B cell (primary cell): ENCODE data around the gene TRPM8. TPM values are rescaled to one million over a fixed set of nuclear protein-coding genes. Genes with fewer than 3 reads are reported as not detected.

Source experiments
- ATAC-seq: fragments of 200-7000 bp; cut with Tn5 transposase; one replicate; pipeline ENCODE4 v1.10.0; 2021; ENCODE audit warnings: low read depth, mild to moderate bottlenecking, moderate number of reproducible peaks, moderate library complexity
- CTCF ChIA-PET: fragments of 350-600 bp; sonication (Branson Sonifier 250); formaldehyde crosslinking; loops from one replicate; lab custom pipeline; 2021; ENCODE audit warnings: antibody characterized with exemption, inconsistent platforms; lab: Charles Lee
- POLR2A ChIA-PET: fragments of 350-600 bp; sonication (Branson Sonifier 250); formaldehyde crosslinking; loops from one replicate; lab custom pipeline; 2021; ENCODE audit warnings: antibody characterized with exemption; lab: Charles Lee
- DNase-seq: peaks from one replicate; pipeline ENCODE4 v3.0.0; 2013
- H2AFZ ChIP-seq: 2 replicates; pipeline ENCODE4 v1.6.1; 2012; ENCODE audit warnings: mild to moderate bottlenecking, low read depth, low read length; ENCODE audit not compliant: insufficient read depth, poor library complexity, severe bottlenecking
- H3K27ac ChIP-seq, 2 donors: 1 replicate in 1 of 2; 2 replicates in 1 of 2; pipeline ENCODE4 v1.5.1; 2012 to 2013; ENCODE audit warnings: low read length in 2 of 2, mild to moderate bottlenecking in 2 of 2, moderate library complexity in 1 of 2
- H3K27me3 ChIP-seq, 4 experiments: fragments of 200-600 bp in 1 of 4; sonication (generic) in 1 of 4; replicated peaks in 1 of 4; 1 replicate in 2 of 4; 2 replicates in 2 of 4; pipeline versions ENCODE4 v1.6.1 to v1.7.0; 2013 to 2016; ENCODE audit warnings: low read length in 3 of 4, mild to moderate bottlenecking in 2 of 4, mixed read lengths in 1 of 4, moderate library complexity in 1 of 4; ENCODE audit not compliant: insufficient read depth in 4 of 4, control insufficient read depth in 3 of 4; ENCODE audit errors: control extremely low read depth in 1 of 4
- H3K36me3 ChIP-seq, 2 experiments: replicated peaks in 1 of 2; 1 replicate in 1 of 2; 2 replicates in 1 of 2; pipeline versions ENCODE4 v1.6.1 to v1.7.1; 2013; ENCODE audit warnings: low read length in 1 of 2; ENCODE audit not compliant: insufficient read depth in 2 of 2, control insufficient read depth in 1 of 2; ENCODE audit errors: control extremely low read depth in 1 of 2, extremely low read depth in 1 of 2
- H3K4me1 ChIP-seq, 2 donors: fragments of 200-600 bp in 1 of 2; sonication (generic) in 1 of 2; 1 replicate in 1 of 2; 2 replicates in 1 of 2; pipeline versions ENCODE4 v1.5.1 to v1.6.1; 2013 to 2017; ENCODE audit warnings: low read length in 2 of 2; ENCODE audit not compliant: control insufficient read depth in 2 of 2, insufficient read depth in 2 of 2
- H3K4me2 ChIP-seq: replicated peaks from 2 replicates; pipeline ENCODE3; 2012; ENCODE audit warnings: mild to moderate bottlenecking, low read depth, low read length; ENCODE audit not compliant: poor library complexity, severe bottlenecking
- H3K4me3 ChIP-seq, 5 experiments: fragments of 200-600 bp in 1 of 5; sonication (generic) in 1 of 5; 1 replicate in 3 of 5; 2 replicates in 2 of 5; pipeline versions ENCODE4 v1.5.1 to v1.7.0; 2011 to 2016; ENCODE audit warnings: low read length in 4 of 5, mild to moderate bottlenecking in 4 of 5, low read depth in 2 of 5, control low read depth in 1 of 5, moderate library complexity in 1 of 5; ENCODE audit not compliant: insufficient read depth in 1 of 5; ENCODE audit errors: control extremely low read depth in 1 of 5, extremely low read depth in 1 of 5
- H3K79me2 ChIP-seq: fragments of 200-600 bp; sonication (generic); one replicate; pipeline ENCODE4 v1.6.0; 2016; ENCODE audit warnings: low read length; ENCODE audit not compliant: control insufficient read depth, insufficient read depth
- H3K9ac ChIP-seq: fragments of 200-600 bp; sonication (generic); 2 replicates; pipeline ENCODE4 v1.6.1; 2017; ENCODE audit warnings: mild to moderate bottlenecking, low read length, moderate library complexity
- H3K9me3 ChIP-seq, 3 donors: one replicate each; pipeline versions ENCODE4 v1.6.1 to v1.7.1; 2013; ENCODE audit warnings: low read length in 2 of 3; ENCODE audit not compliant: control insufficient read depth in 2 of 3, insufficient read depth in 1 of 3; ENCODE audit errors: control extremely low read depth in 1 of 3
- H4K20me1 ChIP-seq: 2 replicates; pipeline ENCODE4 v1.6.0; 2012; ENCODE audit warnings: mild to moderate bottlenecking, low read length; ENCODE audit not compliant: insufficient read depth, control insufficient read depth, poor library complexity, severe bottlenecking
- H3K27ac Mint-ChIP-seq: one replicate; pipeline ENCODE4 v1.8.0; 2021; ENCODE audit warnings: mixed read lengths
- H3K27me3 Mint-ChIP-seq: one replicate; pipeline ENCODE4 v1.8.0; 2021; ENCODE audit warnings: mixed read lengths
- H3K4me1 Mint-ChIP-seq: one replicate; pipeline ENCODE4 v1.8.0; 2021; ENCODE audit warnings: mixed read lengths
- H3K4me3 Mint-ChIP-seq: one replicate; pipeline ENCODE4 v1.8.0; 2021; ENCODE audit warnings: mixed read lengths
- H3K9me3 Mint-ChIP-seq: one replicate; pipeline ENCODE4 v1.8.0; 2022; ENCODE audit warnings: mixed read lengths; ENCODE audit not compliant: insufficient read depth
- EZH2 ChIP-seq: IDR thresholded peaks from 2 replicates; pipeline ENCODE4 v1.6.1; 2012; ENCODE audit warnings: borderline replicate concordance, low read depth, mild to moderate bottlenecking, moderate library complexity, low read length; ENCODE audit not compliant: insufficient read depth, poor library complexity, severe bottlenecking
- WGBS: methylation state at CpG from one replicate; pipeline ENCODE4 v1.1.5; 2013; ENCODE audit warnings: missing lambda C conversion rate; ENCODE audit not compliant: insufficient coverage; 5-methylcytosine and 5-hydroxymethylcytosine counted together
- intact Hi-C: fragments of 100-400 bp; cut with micrococcal nuclease; formaldehyde crosslinking; loops from one replicate; pipeline ENCODE4 v1.10.0; 2022
- polyA plus RNA-seq: library from polyadenylated mRNA; depleted of rRNA; stranded (reverse); fragments of >200 nt; gene quantifications from 2 replicates; pipeline ENCODE4 v1.2.3, GENCODE V29; 2012
- total RNA-seq, 2 donors: library from RNA; stranded (reverse); fragments of 120-200 nt in 1 of 2; gene quantifications; 1 replicate in 1 of 2; 2 replicates in 1 of 2; pipeline versions ENCODE4 v1.2.3 to v1.2.4, GENCODE V29; 2013 to 2022
- TF ChIP-seq, protein P1 (sequence below): fragments of 200-600 bp; IDR thresholded peaks from one replicate; pipeline ENCODE4 v1.8.0; 2022; ENCODE audit warnings: antibody characterized with exemption, mild to moderate bottlenecking

The TRPM8 gene
- total and polyA plus RNA-seq, 2 donors (not counting 1 experiment from before 2014, with no cell fraction given) = not detected

DNA sequence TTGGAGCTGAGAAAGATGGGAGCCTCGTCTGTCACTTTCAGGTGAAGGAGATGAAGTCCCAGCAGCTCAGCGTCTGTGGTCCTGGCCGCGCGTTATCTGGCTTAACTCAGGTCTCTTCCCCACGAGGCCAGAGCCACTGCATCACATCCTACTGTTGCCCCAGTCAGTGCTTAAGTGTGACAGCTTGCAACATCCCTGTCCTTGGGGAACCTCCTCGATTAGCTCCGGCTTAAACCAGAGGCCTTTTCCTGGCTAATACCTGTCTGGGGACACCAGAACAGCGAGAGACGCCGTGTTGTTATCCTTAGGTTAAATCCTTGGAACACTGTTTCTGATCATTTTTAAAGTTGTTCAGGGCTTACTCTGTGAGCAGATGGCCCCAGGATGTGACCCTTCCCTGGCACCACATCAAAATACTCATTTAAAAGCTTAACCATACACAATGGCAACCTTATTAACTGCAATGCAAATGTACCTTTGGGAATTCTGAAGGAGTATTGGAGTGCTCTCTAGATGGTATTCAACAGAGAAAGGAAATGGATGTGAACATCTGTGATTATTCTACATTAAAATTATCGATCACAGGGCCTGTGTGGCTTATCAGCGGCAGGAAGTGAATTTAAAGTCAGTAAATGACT, 72.2 kb downstream of the TRPM8 start:
- POLR2A ChIA-PET = no interaction called here
- peaks cover 7 to 11% of the 10 kb centered on the region in 2 donors for H3K4me1 ChIP-seq
- peaks cover 0 to 13% (median 5%) of the 10 kb centered on the region in 4 experiments for H3K27me3 ChIP-seq
- no peak overlapping the region for H3K27ac ChIP-seq
- 94% methylated on average over 11 of the region's 13 CpGs for WGBS
- CTCF ChIA-PET = no interaction called here
- H2AFZ ChIP-seq = no peak overlapping the region
- H3K4me2 ChIP-seq = no peak overlapping the region
- DNase-seq = no peak
- no peaks in the 10 kb centered on the region for H4K20me1 ChIP-seq
- ATAC-seq = no peak
- H3K79me2 ChIP-seq = no peaks in the 10 kb centered on the region
- TF ChIP-seq, protein P1, sequence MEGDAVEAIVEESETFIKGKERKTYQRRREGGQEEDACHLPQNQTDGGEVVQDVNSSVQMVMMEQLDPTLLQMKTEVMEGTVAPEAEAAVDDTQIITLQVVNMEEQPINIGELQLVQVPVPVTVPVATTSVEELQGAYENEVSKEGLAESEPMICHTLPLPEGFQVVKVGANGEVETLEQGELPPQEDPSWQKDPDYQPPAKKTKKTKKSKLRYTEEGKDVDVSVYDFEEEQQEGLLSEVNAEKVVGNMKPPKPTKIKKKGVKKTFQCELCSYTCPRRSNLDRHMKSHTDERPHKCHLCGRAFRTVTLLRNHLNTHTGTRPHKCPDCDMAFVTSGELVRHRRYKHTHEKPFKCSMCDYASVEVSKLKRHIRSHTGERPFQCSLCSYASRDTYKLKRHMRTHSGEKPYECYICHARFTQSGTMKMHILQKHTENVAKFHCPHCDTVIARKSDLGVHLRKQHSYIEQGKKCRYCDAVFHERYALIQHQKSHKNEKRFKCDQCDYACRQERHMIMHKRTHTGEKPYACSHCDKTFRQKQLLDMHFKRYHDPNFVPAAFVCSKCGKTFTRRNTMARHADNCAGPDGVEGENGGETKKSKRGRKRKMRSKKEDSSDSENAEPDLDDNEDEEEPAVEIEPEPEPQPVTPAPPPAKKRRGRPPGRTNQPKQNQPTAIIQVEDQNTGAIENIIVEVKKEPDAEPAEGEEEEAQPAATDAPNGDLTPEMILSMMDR = no peak
- TF ChIP-seq EZH2 = no peak
- peaks cover 0 to 11% (median 2%) of the 10 kb centered on the region in 3 donors for H3K9me3 ChIP-seq
- Mint-ChIP-seq H3K4me3 (no peak overlapping the region), H3K27me3 (peaks cover 43% of the 10 kb centered on the region), H3K27ac (no peak overlapping the region), H3K9me3 (no peaks in the 10 kb centered on the region), H3K4me1 (peaks cover 9% of the 10 kb centered on the region)
- H3K4me3 ChIP-seq = no peak overlapping the region
- intact Hi-C loops = no loop called here
- no peak overlapping the region for H3K9ac ChIP-seq
- H3K36me3 ChIP-seq = no peaks in the 10 kb centered on the region

GRCh38 chr2:233990261-233990798, 73.2 kb downstream of the TRPM8 start:
- Histone ChIP-seq H4K20me1 (no peaks in the 10 kb centered on the region), H3K27me3 (peaks cover 0 to 13% (median 5%) of the 10 kb centered on the region in 4 experiments), H3K36me3 (no peaks in the 10 kb centered on the region), H3K9me3 (peaks cover 0 to 7% (median 2%) of the 10 kb centered on the region in 3 donors), H3K79me2 (no peaks in the 10 kb centered on the region), H3K4me3 (no peak overlapping the region), H3K9ac (no peak overlapping the region), H3K4me1 (peaks cover 7 to 11% of the 10 kb centered on the region in 2 donors), H2AFZ (no peak overlapping the region), H3K4me2 (no peak overlapping the region), H3K27ac (no peak overlapping the region)
- DNase-seq (peak; percentile 33), ATAC-seq (peak; percentile 45)
- intact Hi-C loops = no loop called here
- no peaks in the 10 kb centered on the region for H3K9me3 Mint-ChIP-seq
- peaks cover 43% of the 10 kb centered on the region for H3K27me3 Mint-ChIP-seq
- CTCF ChIA-PET = interaction anchor here (0.6 kb wide), 1 partner anchor 180 kb away, joined by 3 read pairs; no protein-coding TSS in a partner anchor
- no peak overlapping the region for H3K4me3 Mint-ChIP-seq
- peaks cover 9% of the 10 kb centered on the region for H3K4me1 Mint-ChIP-seq
- TF ChIP-seq EZH2 = no peak
- TF ChIP-seq, protein P1 = no peak
- no peak overlapping the region for H3K27ac Mint-ChIP-seq
- POLR2A ChIA-PET = no interaction called here
- 50% methylated on average over 3 of the region's 6 CpGs for WGBS
